Parathyroid adenoma (tissue), 2 donors: ENCODE data around the gene LITAF.

Experiments used
- H2AFZ ChIP-seq: fragments of 300-600 bp; sonication (generic); one replicate; pipeline ENCODE4 v1.7.0; 2017; ENCODE audit warnings: antibody characterized with exemption, mild to moderate bottlenecking
- H3K27ac ChIP-seq: fragments of 300-600 bp; sonication (generic); one replicate; pipeline ENCODE4 v1.7.0; 2017
- H3K27me3 ChIP-seq: fragments of 300-600 bp; sonication (generic); one replicate; pipeline ENCODE4 v1.7.0; 2017; ENCODE audit warnings: low read length; ENCODE audit not compliant: control insufficient read depth, insufficient read depth
- H3K36me3 ChIP-seq: fragments of 300-600 bp; sonication (generic); one replicate; pipeline ENCODE4 v1.7.0; 2017; ENCODE audit warnings: low read length; ENCODE audit not compliant: control insufficient read depth, insufficient read depth
- H3K4me1 ChIP-seq: fragments of 300-600 bp; sonication (generic); one replicate; pipeline ENCODE4 v1.7.0; 2017; ENCODE audit warnings: control low read depth
- H3K4me2 ChIP-seq: fragments of 300-600 bp; sonication (generic); one replicate; pipeline ENCODE4 v1.7.0; 2017; ENCODE audit warnings: low read length
- H3K4me3 ChIP-seq: fragments of 300-600 bp; sonication (generic); one replicate; pipeline ENCODE4 v1.7.0; 2017; ENCODE audit warnings: low read depth, low read length
- H3K79me2 ChIP-seq: fragments of 300-600 bp; sonication (generic); one replicate; pipeline ENCODE4 v1.7.0; 2017; ENCODE audit warnings: control low read depth
- H3K9ac ChIP-seq: fragments of 300-600 bp; sonication (generic); one replicate; pipeline ENCODE4 v1.7.0; 2017; ENCODE audit warnings: mild to moderate bottlenecking
- H3K9me3 ChIP-seq: fragments of 300-600 bp; sonication (generic); one replicate; pipeline ENCODE4 v1.7.0; 2017; ENCODE audit warnings: low read length; ENCODE audit not compliant: control insufficient read depth
- TF ChIP-seq, protein P1 (sequence below): fragments of 300-600 bp; sonication (generic); IDR thresholded peaks from one replicate; pipeline ENCODE4 v1.7.0; 2017; ENCODE audit warnings: antibody characterized with exemption, mild to moderate bottlenecking
- donor health status: primary hyperparathyroidism.

The LITAF gene

DNA sequence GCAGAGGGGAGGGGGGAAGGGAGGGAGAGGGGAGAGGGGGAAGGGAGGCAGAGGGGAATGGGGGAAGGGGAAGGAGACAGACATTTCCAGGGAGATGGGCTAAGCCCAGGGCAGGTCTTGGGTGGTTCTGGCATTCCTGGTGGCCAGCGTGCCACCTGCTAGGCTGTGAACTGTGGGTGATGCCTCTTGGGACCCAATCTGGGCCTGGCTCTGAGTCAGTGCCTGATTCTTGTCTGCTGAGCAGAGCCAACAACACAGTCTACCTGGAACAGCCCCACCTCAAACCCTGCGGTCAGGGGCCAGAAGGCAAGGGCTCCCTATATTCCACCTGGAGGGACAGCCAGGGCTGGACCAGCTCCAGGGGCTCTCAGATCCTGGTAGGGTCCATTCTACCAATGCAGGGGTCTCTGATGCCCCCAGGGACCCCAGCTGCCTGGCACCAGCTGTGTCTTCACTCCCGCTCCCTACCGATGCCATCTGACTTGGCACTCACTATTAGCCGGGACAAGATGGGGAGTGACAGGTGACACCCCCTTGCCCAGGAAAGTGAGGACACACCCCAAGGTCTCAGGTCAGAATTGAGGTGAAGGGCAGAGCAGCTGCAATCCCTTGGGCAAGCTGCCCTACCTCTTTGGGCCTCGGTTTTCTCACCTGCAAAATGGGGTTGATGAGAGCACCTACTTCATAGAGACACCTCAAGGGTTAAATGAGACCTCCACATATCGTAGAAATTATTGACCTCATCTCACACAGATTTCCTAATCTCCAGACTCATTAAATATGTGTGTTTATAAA lies 87.2 kb downstream of the LITAF start:
- H3K27me3 ChIP-seq: no peaks in the 10 kb centered on the region
- H3K4me1 ChIP-seq: peaks cover 15% of the 10 kb centered on the region
- H3K9me3 ChIP-seq: no peaks in the 10 kb centered on the region
- TF ChIP-seq, protein P1, sequence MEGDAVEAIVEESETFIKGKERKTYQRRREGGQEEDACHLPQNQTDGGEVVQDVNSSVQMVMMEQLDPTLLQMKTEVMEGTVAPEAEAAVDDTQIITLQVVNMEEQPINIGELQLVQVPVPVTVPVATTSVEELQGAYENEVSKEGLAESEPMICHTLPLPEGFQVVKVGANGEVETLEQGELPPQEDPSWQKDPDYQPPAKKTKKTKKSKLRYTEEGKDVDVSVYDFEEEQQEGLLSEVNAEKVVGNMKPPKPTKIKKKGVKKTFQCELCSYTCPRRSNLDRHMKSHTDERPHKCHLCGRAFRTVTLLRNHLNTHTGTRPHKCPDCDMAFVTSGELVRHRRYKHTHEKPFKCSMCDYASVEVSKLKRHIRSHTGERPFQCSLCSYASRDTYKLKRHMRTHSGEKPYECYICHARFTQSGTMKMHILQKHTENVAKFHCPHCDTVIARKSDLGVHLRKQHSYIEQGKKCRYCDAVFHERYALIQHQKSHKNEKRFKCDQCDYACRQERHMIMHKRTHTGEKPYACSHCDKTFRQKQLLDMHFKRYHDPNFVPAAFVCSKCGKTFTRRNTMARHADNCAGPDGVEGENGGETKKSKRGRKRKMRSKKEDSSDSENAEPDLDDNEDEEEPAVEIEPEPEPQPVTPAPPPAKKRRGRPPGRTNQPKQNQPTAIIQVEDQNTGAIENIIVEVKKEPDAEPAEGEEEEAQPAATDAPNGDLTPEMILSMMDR: no peak
- no peaks in the 10 kb centered on the region for H3K36me3 ChIP-seq
- no peak overlapping the region for H3K4me3 ChIP-seq
- no peak overlapping the region for H2AFZ ChIP-seq
- H3K9ac ChIP-seq: no peak overlapping the region
- no peak overlapping the region for H3K4me2 ChIP-seq
- no peaks in the 10 kb centered on the region for H3K79me2 ChIP-seq
- no peak overlapping the region for H3K27ac ChIP-seq

- no peak overlapping the region for H2AFZ ChIP-seq
Measured at GRCh38 chr16:11498683-11499082, 88.0 kb downstream of the LITAF start.

DNA sequence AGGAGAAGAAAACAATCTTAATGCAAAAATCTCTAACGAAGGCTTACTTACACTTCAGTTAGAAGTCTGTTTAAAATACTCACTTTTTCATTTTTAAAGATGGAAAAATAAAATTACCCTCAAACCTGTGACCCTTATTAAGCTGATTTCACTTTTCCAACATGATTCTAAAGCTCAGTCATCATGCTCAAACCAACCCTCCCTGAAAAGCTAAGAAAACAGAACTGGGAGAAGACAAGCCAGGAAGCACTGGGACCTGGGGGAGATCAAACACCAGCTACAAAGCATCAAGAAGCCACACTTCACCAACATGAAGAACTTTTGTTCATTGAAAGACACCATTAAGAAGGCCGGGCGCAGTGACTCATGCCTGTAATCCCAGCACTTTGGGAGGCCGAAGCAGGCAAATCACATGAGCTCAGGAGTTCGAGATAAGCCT lies 88.8 kb downstream of the LITAF start:
- H3K4me2 ChIP-seq: no peak overlapping the region
- H3K9ac ChIP-seq: no peak overlapping the region
- no peaks in the 10 kb centered on the region for H3K9me3 ChIP-seq
- peaks cover 15% of the 10 kb centered on the region for H3K4me1 ChIP-seq
- TF ChIP-seq, protein P1: no peak
- H3K36me3 ChIP-seq: no peaks in the 10 kb centered on the region
- peak overlapping the region; percentile 5 for H3K27ac ChIP-seq
- H3K4me3 ChIP-seq: no peak overlapping the region
- no peaks in the 10 kb centered on the region for H3K79me2 ChIP-seq
- peak overlapping the region; percentile 47 for H2AFZ ChIP-seq
- no peaks in the 10 kb centered on the region for H3K27me3 ChIP-seq

More at GRCh38 chr16:11498683-11499082, 88.0 kb downstream of the LITAF start:
- Histone ChIP-seq H3K27ac (no peak overlapping the region), H3K27me3 (no peaks in the 10 kb centered on the region), H3K9me3 (no peaks in the 10 kb centered on the region), H3K4me1 (peaks cover 15% of the 10 kb centered on the region), H3K4me2 (no peak overlapping the region), H3K79me2 (no peaks in the 10 kb centered on the region), H3K36me3 (no peaks in the 10 kb centered on the region), H3K9ac (no peak overlapping the region), H3K4me3 (no peak overlapping the region)
- TF ChIP-seq, protein P1: no peak
